Brain microvascular endothelial cell (primary cell): Measurements from ENCODE around the gene CHMP4A.
"Not testable (repeated sequence)": the region's sequence is repeated elsewhere in the genome, so short reads cannot be mapped to it uniquely, and the experiment has no call there.

ENCODE experiments used
- DNase-seq: peaks from one replicate; pipeline ENCODE4 v3.0.0-alpha.2; 2020
- H3K27ac ChIP-seq: fragments of 250-450 bp; sonication (Bioruptor Pico); 2 replicates; pipeline ENCODE4 v1.5.1; 2020; ENCODE audit warnings: mild to moderate bottlenecking, moderate library complexity
- H3K27me3 ChIP-seq: fragments of 250-450 bp; sonication (Bioruptor Pico); replicated peaks from 2 replicates; pipeline ENCODE4 v1.5.1; 2020; ENCODE audit warnings: mild to moderate bottlenecking
- H3K36me3 ChIP-seq: fragments of 250-450 bp; sonication (Bioruptor Pico); replicated peaks from 2 replicates; pipeline ENCODE4 v1.5.1; 2020; ENCODE audit warnings: mild to moderate bottlenecking
- H3K4me3 ChIP-seq: 2 replicates; pipeline ENCODE4 v1.5.1; 2011; ENCODE audit warnings: low read depth, mild to moderate bottlenecking, control low read depth, low read length, moderate library complexity
- CTCF ChIP-seq: IDR thresholded peaks from 2 replicates; pipeline ENCODE4 v1.5.1; 2011; ENCODE audit warnings: low read depth, mild to moderate bottlenecking, moderate library complexity, low read length, control low read depth, inconsistent platforms; ENCODE audit errors: missing control alignments
- in situ Hi-C: cut with HindIII; loops from 2 replicates; pipeline ENCODE4 v1.10.0; 2017; ENCODE audit warnings: low sequenced_read_pairs, low pct_ligation_motif_present

The CHMP4A gene

GRCh38 chr14:24211311-24211710 lies 2.0 kb downstream of the CHMP4A start:
- H3K27ac ChIP-seq: no peak overlapping the region
- TF ChIP-seq CTCF: no peak
- H3K4me3 ChIP-seq: no peak overlapping the region
- no peak for DNase-seq
- H3K27me3 ChIP-seq: no peaks in the 10 kb centered on the region
- H3K36me3 ChIP-seq: peaks cover 26% of the 10 kb centered on the region
- in situ Hi-C loops: no loop called here

GRCh38 chr14:24207625-24208024 lies 5.7 kb downstream of the CHMP4A start:
- no peak overlapping the region for H3K4me3 ChIP-seq
- no peak overlapping the region for H3K27ac ChIP-seq
- in situ Hi-C loops: no loop called here
- peaks cover 28% of the 10 kb centered on the region for H3K36me3 ChIP-seq
- no peaks in the 10 kb centered on the region for H3K27me3 ChIP-seq
- DNase-seq: no peak
- TF ChIP-seq CTCF: no peak

GRCh38 chr14:24207104-24207551 lies 6.2 kb downstream of the CHMP4A start:
- peaks cover 30% of the 10 kb centered on the region for H3K36me3 ChIP-seq
- no peak for TF ChIP-seq CTCF
- no peaks in the 10 kb centered on the region for H3K27me3 ChIP-seq
- DNase-seq: no peak
- H3K27ac ChIP-seq: no peak overlapping the region
- no peak overlapping the region for H3K4me3 ChIP-seq
- in situ Hi-C loops: no loop called here

GRCh38 chr14:24206260-24207103 lies 6.8 kb downstream of the CHMP4A start:
- DNase-seq: no peak
- no peak overlapping the region for H3K27ac ChIP-seq
- no peaks in the 10 kb centered on the region for H3K27me3 ChIP-seq
- H3K4me3 ChIP-seq: no peak overlapping the region
- in situ Hi-C loops: no loop called here
- H3K36me3 ChIP-seq: peaks cover 30% of the 10 kb centered on the region
- TF ChIP-seq CTCF: no peak

- no peak overlapping the region for H3K27ac ChIP-seq
- no peak for DNase-seq
- no peak overlapping the region for H3K4me3 ChIP-seq
- no peak for TF ChIP-seq CTCF
- no peaks in the 10 kb centered on the region for H3K27me3 ChIP-seq
- in situ Hi-C loops: no loop called here
- peaks cover 17% of the 10 kb centered on the region for H3K36me3 ChIP-seq
Measured at GRCh38 chr14:24204163-24205146, 8.8 kb downstream of the CHMP4A start.

GRCh38 chr14:24203249-24203886 lies 9.9 kb downstream of the CHMP4A start:
- H3K27me3 ChIP-seq, DNase-seq, in situ Hi-C loops, H3K27ac ChIP-seq, H3K4me3 ChIP-seq: not testable (repeated sequence)
- peaks cover 13% of the 10 kb centered on the region for H3K36me3 ChIP-seq

GRCh38 chr14:24202538-24202937 lies 10.8 kb downstream of the CHMP4A start:
- H3K4me3 ChIP-seq, H3K27ac ChIP-seq, DNase-seq, H3K27me3 ChIP-seq, in situ Hi-C loops: not testable (repeated sequence)
- peaks cover 10% of the 10 kb centered on the region for H3K36me3 ChIP-seq
